Kidney epithelial cell (primary cell): ENCODE results near the gene MICAL1. TPM values are rescaled to one million over a fixed set of nuclear protein-coding genes. Genes with fewer than 3 reads are reported as not detected.

Experiments
- DNase-seq: peaks from one replicate; pipeline ENCODE4 v3.0.0-alpha.2; 2010; ENCODE audit warnings: low read depth
- H3K27me3 ChIP-seq: 2 replicates; pipeline ENCODE4 v1.6.0; 2011; ENCODE audit warnings: low read length; ENCODE audit not compliant: control insufficient read depth, insufficient read depth
- H3K36me3 ChIP-seq: 2 replicates; pipeline ENCODE4 v1.5.1; 2011; ENCODE audit warnings: low read length; ENCODE audit not compliant: control insufficient read depth, insufficient read depth
- H3K4me3 ChIP-seq: 2 replicates; pipeline ENCODE4 v1.5.1; 2011; ENCODE audit warnings: low read depth, mild to moderate bottlenecking, control low read depth, low read length
- total RNA-seq: library from RNA; depleted of rRNA; stranded (reverse); fragments of >200 nt; gene quantifications from 2 replicates; pipeline ENCODE4 v1.2.3, GENCODE V29; 2015
- TF ChIP-seq, protein P1 (sequence below): IDR thresholded peaks from 2 replicates; pipeline ENCODE4 v1.5.1; 2011; ENCODE audit warnings: mild to moderate bottlenecking, moderate library complexity, low read length, control low read depth, inconsistent platforms; ENCODE audit not compliant: insufficient read depth, poor library complexity, severe bottlenecking

The MICAL1 gene
- total RNA-seq, 1 donor from 2014 or later = 52.3 TPM

GRCh38 chr6:109457562-109457996 lies 2.0 kb upstream of the MICAL1 start:
- peaks cover 1% of the 10 kb centered on the region for H3K36me3 ChIP-seq
- TF ChIP-seq, protein P1, sequence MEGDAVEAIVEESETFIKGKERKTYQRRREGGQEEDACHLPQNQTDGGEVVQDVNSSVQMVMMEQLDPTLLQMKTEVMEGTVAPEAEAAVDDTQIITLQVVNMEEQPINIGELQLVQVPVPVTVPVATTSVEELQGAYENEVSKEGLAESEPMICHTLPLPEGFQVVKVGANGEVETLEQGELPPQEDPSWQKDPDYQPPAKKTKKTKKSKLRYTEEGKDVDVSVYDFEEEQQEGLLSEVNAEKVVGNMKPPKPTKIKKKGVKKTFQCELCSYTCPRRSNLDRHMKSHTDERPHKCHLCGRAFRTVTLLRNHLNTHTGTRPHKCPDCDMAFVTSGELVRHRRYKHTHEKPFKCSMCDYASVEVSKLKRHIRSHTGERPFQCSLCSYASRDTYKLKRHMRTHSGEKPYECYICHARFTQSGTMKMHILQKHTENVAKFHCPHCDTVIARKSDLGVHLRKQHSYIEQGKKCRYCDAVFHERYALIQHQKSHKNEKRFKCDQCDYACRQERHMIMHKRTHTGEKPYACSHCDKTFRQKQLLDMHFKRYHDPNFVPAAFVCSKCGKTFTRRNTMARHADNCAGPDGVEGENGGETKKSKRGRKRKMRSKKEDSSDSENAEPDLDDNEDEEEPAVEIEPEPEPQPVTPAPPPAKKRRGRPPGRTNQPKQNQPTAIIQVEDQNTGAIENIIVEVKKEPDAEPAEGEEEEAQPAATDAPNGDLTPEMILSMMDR = no peak
- H3K4me3 ChIP-seq = no peak overlapping the region

DNA sequence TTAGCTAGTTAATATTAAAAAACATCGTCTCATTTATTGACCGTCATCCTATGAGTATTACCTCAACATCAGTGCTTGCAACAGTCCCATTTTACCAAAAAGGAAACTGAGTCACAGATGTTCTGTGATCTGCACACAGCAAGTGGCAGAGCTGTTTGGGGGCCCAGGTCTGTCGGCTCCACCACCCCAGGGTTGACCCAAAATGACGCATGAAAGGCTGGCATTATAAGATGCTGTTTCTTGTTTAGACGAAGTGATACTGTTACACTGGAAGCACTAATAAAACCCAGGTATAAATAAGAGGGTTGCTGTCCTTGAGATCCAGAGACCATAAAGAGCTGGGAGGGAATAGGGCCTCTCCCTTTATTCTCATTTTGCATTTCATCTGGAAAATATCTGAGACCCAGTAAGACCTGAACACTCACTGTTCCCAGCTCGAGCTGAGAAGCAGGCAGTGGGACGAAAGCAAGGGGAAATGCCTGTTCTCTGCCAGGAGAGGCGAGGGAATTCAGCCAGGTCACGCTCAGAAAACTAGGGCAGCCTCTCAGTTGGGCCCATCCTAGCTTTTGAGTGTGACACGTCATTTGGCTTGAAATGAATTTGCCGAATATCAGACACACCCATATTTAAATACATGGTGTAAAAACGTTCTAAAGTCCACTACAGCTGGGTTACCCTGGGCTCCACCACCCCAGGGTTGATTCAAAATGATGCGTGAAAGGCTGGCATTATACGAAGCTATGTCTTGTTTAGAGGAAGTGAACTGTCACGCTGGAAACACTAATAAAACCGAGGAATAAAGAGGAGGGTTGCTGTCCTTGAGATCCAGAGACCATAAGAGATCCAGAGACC lies 1.4 kb upstream of the MICAL1 start:
- Histone ChIP-seq H3K36me3 (peaks cover 3% of the 10 kb centered on the region), H3K4me3 (no peak overlapping the region), H3K27me3 (no peaks in the 10 kb centered on the region)
- no peak for DNase-seq
- TF ChIP-seq, protein P1 = no peak

More at GRCh38 chr6:109457562-109457996, 2.0 kb upstream of the MICAL1 start:
- DNase-seq = no peak
- H3K27me3 ChIP-seq = no peaks in the 10 kb centered on the region

- H3K27me3 ChIP-seq = no peaks in the 10 kb centered on the region
- no peak for DNase-seq
- TF ChIP-seq, protein P1 = peak; percentile 0
These were observed 575 bp upstream of the MICAL1 start for GRCh38 chr6:109456111-109456583.

DNA sequence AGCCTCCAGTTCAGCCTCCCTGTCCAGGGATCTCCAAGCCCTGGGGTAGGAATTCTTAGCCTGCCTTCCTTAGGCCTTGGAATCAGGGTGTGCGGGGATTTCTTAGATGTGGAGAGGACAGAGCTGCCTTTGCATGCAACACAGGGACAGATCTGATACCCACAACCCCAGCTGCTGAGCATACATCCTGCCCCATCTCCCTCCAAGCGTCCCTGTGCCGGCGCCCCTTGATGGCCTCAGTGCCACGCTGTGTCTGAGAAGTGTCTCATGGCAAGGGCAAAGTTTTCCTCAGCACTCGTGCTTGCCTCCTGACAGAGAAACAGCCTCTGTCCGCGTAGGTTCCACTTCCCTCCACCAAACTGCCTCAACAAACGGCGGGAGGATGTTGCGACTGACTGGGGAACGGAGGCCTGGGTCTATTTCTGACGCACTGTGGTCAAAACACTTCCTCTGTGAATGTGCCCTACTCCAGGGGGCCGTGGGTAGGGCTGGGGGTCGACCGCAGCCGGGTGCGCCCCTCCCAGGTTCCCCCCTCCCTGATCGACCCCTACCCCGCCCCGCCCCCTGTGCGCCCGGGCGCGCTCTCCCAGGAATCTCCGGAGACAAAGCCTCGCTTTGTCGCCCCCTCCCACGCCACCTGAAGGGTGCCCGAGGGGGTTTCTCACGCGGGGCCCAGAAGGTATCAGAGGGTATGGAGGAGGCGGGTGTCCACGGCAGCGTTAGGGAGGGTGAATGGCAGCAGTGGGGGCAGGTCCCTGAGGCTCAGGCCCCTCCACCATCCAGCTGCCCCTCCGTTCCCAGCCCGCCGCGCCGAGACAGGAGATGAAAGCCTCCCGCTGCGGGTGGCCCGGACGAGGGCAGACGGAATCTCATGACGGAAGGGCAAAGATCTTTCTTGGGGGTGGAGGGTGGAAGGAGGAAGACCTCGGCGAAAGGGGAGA lies 806 bp downstream of the MICAL1 start:
- TF ChIP-seq, protein P1 = no peak
- peak overlapping the region; percentile 76 for H3K4me3 ChIP-seq
- DNase-seq = no peak
- H3K27me3 ChIP-seq = no peaks in the 10 kb centered on the region
- H3K36me3 ChIP-seq = peaks cover 3% of the 10 kb centered on the region

More at GRCh38 chr6:109456111-109456583, 575 bp upstream of the MICAL1 start:
- Histone ChIP-seq H3K36me3 (peaks cover 3% of the 10 kb centered on the region), H3K4me3 (peak overlapping the region; percentile 76)

DNA sequence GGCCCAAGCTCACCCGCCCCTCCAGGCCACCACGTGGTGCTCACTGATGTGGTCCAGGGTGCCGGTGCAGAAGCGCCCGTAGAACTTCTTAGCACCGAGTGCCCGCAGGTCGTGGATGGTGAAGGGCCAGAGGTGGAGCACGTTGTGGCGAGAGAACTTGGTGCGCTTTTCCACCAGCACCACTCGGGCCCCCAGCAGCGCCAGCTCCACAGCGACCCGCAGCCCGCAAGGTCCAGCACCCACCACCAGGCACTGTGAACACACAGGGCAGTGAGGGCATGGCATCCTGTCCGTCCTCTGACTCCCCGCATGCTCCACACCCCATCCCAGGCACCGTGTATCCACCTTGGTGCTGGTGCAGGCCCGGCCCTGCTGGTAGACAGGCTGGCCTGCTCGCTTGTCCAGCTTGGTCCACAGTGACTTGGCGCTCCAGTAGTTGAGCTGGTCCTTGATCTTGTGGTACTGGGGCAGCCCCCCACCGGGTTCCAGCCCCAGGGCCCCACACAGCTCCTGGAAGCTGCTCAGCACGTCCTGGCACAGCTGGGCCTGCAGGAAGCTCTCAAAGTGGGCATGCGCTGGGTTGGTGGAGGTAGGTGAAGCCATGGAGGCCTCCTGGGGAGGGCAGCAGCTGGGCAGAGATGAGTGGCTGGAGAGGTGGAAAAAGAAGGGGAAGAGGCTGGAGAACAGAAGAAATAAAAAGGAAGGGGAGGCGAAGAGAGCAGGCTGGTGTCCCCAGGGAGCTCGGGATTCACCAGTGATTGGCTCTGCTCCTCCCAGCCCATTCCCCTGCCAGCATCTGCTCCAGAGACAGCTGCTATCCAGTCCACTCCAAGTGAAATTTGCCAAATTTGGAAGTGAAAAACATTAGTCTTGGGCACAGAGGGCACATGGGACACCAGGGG lies 1.7 kb downstream of the MICAL1 start:
- TF ChIP-seq, protein P1 = no peak
- Histone ChIP-seq H3K36me3 (peaks cover 3% of the 10 kb centered on the region), H3K27me3 (no peaks in the 10 kb centered on the region), H3K4me3 (no peak overlapping the region)
- DNase-seq = no peak
